Measurements from ENCODE around the gene CCDC148.
A peak's percentile ranks its signal among the peaks of the same experiment; 100 is the strongest.
"Not testable (repeated sequence)": the region's sequence is repeated elsewhere in the genome, so short reads cannot be mapped to it uniquely, and the experiment has no call there.

CCDC148 gene

GRCh38 chr2:158482594-158482993 lies 26.0 kb upstream of the CCDC148 start:
- DNase-seq (ENCODE audit: low read depth): peak; percentile 43

- DNase-seq (ENCODE audit: low read depth): no peak
Observed at GRCh38 chr2:158481116-158481515, 24.6 kb upstream of the CCDC148 start.

- no peak for DNase-seq (ENCODE audit: low read depth)
Observed at GRCh38 chr2:158478816-158479215, 22.3 kb upstream of the CCDC148 start.

GRCh38 chr2:158478237-158478636 lies 21.7 kb upstream of the CCDC148 start:
- DNase-seq (ENCODE audit: low read depth): no peak

- DNase-seq (ENCODE audit: low read depth): no peak
Observed at GRCh38 chr2:158477202-158477601, 20.6 kb upstream of the CCDC148 start.

GRCh38 chr2:158474526-158475011 lies 18.0 kb upstream of the CCDC148 start:
- not testable (repeated sequence) for DNase-seq (ENCODE audit: low read depth)

GRCh38 chr2:158473719-158474392 lies 17.3 kb upstream of the CCDC148 start:
- no peak for DNase-seq (ENCODE audit: low read depth)

GRCh38 chr2:158473300-158473699 lies 16.7 kb upstream of the CCDC148 start:
- not testable (repeated sequence) for DNase-seq (ENCODE audit: low read depth)

GRCh38 chr2:158472829-158473228 lies 16.3 kb upstream of the CCDC148 start:
- not testable (repeated sequence) for DNase-seq (ENCODE audit: low read depth)

GRCh38 chr2:158467248-158467647 lies 10.7 kb upstream of the CCDC148 start:
- no peak for DNase-seq (ENCODE audit: low read depth)

GRCh38 chr2:158464426-158465281 lies 8.1 kb upstream of the CCDC148 start:
- DNase-seq (ENCODE audit: low read depth): peak; percentile 28

- peak; percentile 39 for DNase-seq (ENCODE audit: low read depth)
Observed at GRCh38 chr2:158463496-158464095, 7.0 kb upstream of the CCDC148 start.

GRCh38 chr2:158460632-158461297 lies 4.2 kb upstream of the CCDC148 start:
- DNase-seq (ENCODE audit: low read depth): peak; percentile 25

- no peak for DNase-seq (ENCODE audit: low read depth)
Observed at GRCh38 chr2:158459161-158460003, 2.8 kb upstream of the CCDC148 start.

GRCh38 chr2:158458617-158458920 lies 2.0 kb upstream of the CCDC148 start:
- peak; percentile 41 for DNase-seq (ENCODE audit: low read depth)

GRCh38 chr2:158457826-158458616 lies 1.5 kb upstream of the CCDC148 start:
- peak; percentile 78 for DNase-seq (ENCODE audit: low read depth)

GRCh38 chr2:158457092-158457825 lies 706 bp upstream of the CCDC148 start:
- DNase-seq (ENCODE audit: low read depth): peak; percentile 74

- no peak for DNase-seq (ENCODE audit: low read depth)
Observed at GRCh38 chr2:158443606-158444005, 12.9 kb downstream of the CCDC148 start.

- DNase-seq (ENCODE audit: low read depth): not testable (repeated sequence)
Observed at GRCh38 chr2:158439062-158439461, 17.5 kb downstream of the CCDC148 start.

- not testable (repeated sequence) for DNase-seq (ENCODE audit: low read depth)
Observed at GRCh38 chr2:158433716-158434115, 22.8 kb downstream of the CCDC148 start.
